ENCODE measurements around the gene STAB2.

- no peak for TF ChIP-seq SUZ12 (IDR thresholded peaks at IDR 0.05; ENCODE audit: low read length)
- no peak for TF ChIP-seq PHF8 (conservative IDR thresholded peaks at IDR 0.05; ENCODE audit: low read depth, low read length)
- TF ChIP-seq POLR2AphosphoS5 (IDR thresholded peaks at IDR 0.05; ENCODE audit: low read depth, low read length): no peak
- TF ChIP-seq POLR2A (IDR thresholded peaks at IDR 0.05; ENCODE audit: control extremely low read depth in 1 of 2, low read depth in 2 of 2, low read length in 2 of 2): no peak
- no peak for TF ChIP-seq EZH2 (IDR thresholded peaks at IDR 0.05; ENCODE audit: low read depth, low read length, severe bottlenecking)
- TF ChIP-seq TEAD4 (IDR thresholded peaks at IDR 0.05; ENCODE audit: low read depth, low read length): no peak
- no peak for TF ChIP-seq CTCF (IDR thresholded peaks at IDR 0.05; ENCODE audit: control extremely low read depth in 1 of 3, insufficient read depth in 1 of 3, low read depth in 1 of 3, low read length in 3 of 3)
- no peak for TF ChIP-seq USF2 (IDR thresholded peaks at IDR 0.05; ENCODE audit: low read length)
- TF ChIP-seq, protein P1, sequence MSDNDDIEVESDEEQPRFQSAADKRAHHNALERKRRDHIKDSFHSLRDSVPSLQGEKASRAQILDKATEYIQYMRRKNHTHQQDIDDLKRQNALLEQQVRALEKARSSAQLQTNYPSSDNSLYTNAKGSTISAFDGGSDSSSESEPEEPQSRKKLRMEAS (IDR thresholded peaks at IDR 0.05): no peak
- TF ChIP-seq EP300 (IDR thresholded peaks at IDR 0.05; ENCODE audit: borderline replicate concordance in 1 of 2, low read depth in 2 of 2, low read length in 2 of 2): no peak
Measured at GRCh38 chr12:103731539-103731938, 144.5 kb downstream of the STAB2 start.
